Jurkat, Clone E6-1 (cell line): ENCODE results near the gene C19orf44.
"Not testable (repeated sequence)": the region's sequence is repeated elsewhere in the genome, so short reads cannot be mapped to it uniquely, and the experiment has no call there.

Experiments
- DNase-seq: peaks from one replicate; pipeline ENCODE4 v3.0.0-alpha.2; 2011; ENCODE audit warnings: low read depth, low spot score
- H3K4me3 ChIP-seq: 2 replicates; pipeline ENCODE4 v1.5.1; 2011; ENCODE audit warnings: mild to moderate bottlenecking, low read length, control low read depth, moderate library complexity

C19orf44 gene

GRCh38 chr19:16465239-16465638 lies 31.0 kb upstream of the C19orf44 start:
- no peak for DNase-seq
- no peak overlapping the region for H3K4me3 ChIP-seq

- DNase-seq, H3K4me3 ChIP-seq: not testable (repeated sequence)
Measured at GRCh38 chr19:16466802-16467427, 29.3 kb upstream of the C19orf44 start.

- DNase-seq, result no peak
- no peak overlapping the region for H3K4me3 ChIP-seq
Measured at GRCh38 chr19:16467581-16467980, 28.6 kb upstream of the C19orf44 start.

GRCh38 chr19:16470541-16470910 lies 25.7 kb upstream of the C19orf44 start:
- no peak for DNase-seq
- H3K4me3 ChIP-seq, result peak overlapping the region; percentile 70

- no peak for DNase-seq
Measured at GRCh38 chr19:16470911-16471811, 25.0 kb upstream of the C19orf44 start.

GRCh38 chr19:16472559-16472899 lies 23.7 kb upstream of the C19orf44 start:
- peak overlapping the region; percentile 79 for H3K4me3 ChIP-seq
- not testable (repeated sequence) for DNase-seq

More at GRCh38 chr19:16470911-16471811, 25.0 kb upstream of the C19orf44 start:
- H3K4me3 ChIP-seq, result peak overlapping the region; percentile 70

GRCh38 chr19:16472992-16473391 lies 23.2 kb upstream of the C19orf44 start:
- DNase-seq, result no peak
- no peak overlapping the region for H3K4me3 ChIP-seq

GRCh38 chr19:16473875-16474392 lies 22.3 kb upstream of the C19orf44 start:
- no peak overlapping the region for H3K4me3 ChIP-seq
- no peak for DNase-seq

GRCh38 chr19:16476401-16476800 lies 19.8 kb upstream of the C19orf44 start:
- no peak overlapping the region for H3K4me3 ChIP-seq
- DNase-seq, result no peak

DNA sequence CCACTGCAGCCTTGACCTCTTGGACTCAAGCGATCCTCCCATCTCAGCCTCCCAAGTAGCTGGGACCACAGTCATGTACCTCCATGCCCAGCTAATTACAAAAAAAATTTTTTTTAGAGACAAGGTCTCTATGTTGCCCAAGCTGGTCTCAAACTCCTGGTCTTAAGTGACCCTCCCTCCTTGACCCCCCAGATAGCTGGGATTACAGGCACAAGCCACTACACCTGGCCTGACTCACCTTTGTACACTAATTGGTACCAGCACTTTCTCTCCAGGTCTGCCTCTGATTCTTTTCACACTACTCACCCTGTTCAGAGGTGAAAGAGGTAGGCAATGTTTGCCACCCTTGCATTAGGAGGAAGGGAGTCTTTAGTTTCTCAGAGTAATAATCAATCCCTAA lies 18.9 kb upstream of the C19orf44 start:
- DNase-seq, result no peak
- no peak overlapping the region for H3K4me3 ChIP-seq

DNA sequence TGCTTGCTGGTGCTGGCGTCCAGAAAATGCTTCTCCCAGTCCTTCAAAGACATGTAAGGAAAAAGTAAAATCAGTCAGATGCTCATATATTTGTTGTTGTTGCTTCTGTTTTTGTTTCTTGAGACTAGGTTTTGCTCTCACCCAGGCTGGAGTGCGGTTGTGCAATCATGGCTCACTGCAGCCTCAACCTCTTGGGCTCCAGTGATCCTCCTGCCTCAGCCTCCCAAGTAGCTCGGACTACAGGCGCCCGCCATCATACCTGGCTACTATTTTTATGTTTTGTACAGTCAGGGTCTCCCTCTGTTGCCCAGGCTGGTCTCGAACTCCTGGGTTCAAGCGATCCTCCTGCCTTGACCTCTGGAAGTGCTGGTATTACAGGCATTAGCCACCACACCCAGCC lies 13.4 kb upstream of the C19orf44 start:
- no peak for DNase-seq
- no peak overlapping the region for H3K4me3 ChIP-seq

GRCh38 chr19:16486476-16486875 lies 9.7 kb upstream of the C19orf44 start:
- not testable (repeated sequence) for H3K4me3 ChIP-seq, DNase-seq

DNA sequence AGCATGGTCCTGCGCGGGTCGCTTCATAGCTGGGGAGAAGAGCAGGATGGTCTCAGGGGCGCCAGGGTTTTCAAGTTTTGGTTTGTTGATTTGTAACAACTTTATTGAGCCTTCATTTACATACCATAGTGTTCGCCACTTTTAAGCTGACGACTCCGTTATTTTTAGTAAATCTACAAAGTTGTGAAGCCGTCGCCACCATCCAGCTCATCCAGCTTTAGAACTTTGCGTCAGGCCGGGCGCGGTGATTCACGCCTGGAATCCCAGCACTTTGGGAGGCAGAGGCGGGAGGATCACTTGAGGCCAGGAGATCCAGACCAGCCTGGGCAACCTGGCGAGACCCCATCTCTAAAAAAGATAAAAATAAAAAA lies 404 bp downstream of the C19orf44 start:
- H3K4me3 ChIP-seq, result peak overlapping the region; percentile 88
- DNase-seq, result no peak

GRCh38 chr19:16497042-16497441 lies 848 bp downstream of the C19orf44 start:
- no peak for DNase-seq
- H3K4me3 ChIP-seq, result peak overlapping the region; percentile 88

- no peak overlapping the region for H3K4me3 ChIP-seq
- no peak for DNase-seq
Measured at GRCh38 chr19:16497837-16498236, 1.6 kb downstream of the C19orf44 start.

- no peak overlapping the region for H3K4me3 ChIP-seq
- no peak for DNase-seq
Measured at GRCh38 chr19:16504271-16504670, 8.1 kb downstream of the C19orf44 start.

GRCh38 chr19:16506161-16506560 lies 10.0 kb downstream of the C19orf44 start:
- H3K4me3 ChIP-seq, DNase-seq: not testable (repeated sequence)

DNA sequence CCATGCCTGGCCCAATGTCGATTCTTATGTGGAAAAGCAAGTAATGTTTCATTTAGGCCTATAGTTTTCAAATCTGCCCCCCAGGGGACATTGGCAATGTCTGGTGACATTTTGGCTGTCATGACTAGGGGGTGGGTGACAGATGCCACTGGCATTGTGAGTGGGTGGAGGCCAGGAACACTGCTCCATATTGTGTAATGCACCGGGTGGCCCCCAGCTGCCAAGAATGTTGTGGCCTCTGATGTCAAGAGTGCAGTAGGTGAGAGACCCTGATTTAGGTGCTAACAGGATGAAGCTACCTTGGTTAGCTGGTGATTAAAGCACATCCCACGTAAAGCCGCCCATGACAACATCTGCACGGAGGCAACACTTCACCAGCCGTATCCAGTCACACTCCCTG lies 10.8 kb downstream of the C19orf44 start:
- no peak for DNase-seq
- H3K4me3 ChIP-seq, result no peak overlapping the region

DNA sequence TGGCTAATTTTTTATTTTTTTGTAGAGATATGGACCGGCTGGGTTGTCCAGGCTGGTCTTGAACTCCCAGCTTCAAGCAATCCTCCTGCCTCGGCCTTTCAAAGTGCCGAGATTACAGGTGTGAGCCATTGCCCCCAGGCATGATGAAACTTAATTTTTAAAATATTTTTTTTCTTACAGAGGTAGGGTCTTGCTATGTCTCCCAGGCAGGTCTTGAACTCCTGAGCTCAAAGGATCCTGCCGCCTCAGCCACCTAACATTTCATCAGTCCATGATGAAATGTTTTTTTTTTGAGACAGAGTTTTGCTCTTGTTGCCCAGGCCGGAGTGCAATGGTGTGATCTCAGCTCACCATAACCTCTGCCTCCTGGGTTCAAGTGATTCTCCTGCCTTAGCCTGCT lies 12.4 kb downstream of the C19orf44 start:
- no peak overlapping the region for H3K4me3 ChIP-seq
- no peak for DNase-seq
